Activated CD4-positive, alpha-beta T cell treated with anti-CD3 and anti-CD28 coated beads, Interleukin-2, Interleukin-4, amounts not matched to agents 100 ng/mL and 50 ng/mL, durations not matched to agents 16 hours and 8 hours (primary cell): Measurements from ENCODE around the gene YJEFN3.

Experiments
- DNase-seq: peaks from one replicate; pipeline ENCODE4 v3.0.0-alpha.2; 2020; ENCODE audit warnings: low spot score

The YJEFN3 gene

DNA sequence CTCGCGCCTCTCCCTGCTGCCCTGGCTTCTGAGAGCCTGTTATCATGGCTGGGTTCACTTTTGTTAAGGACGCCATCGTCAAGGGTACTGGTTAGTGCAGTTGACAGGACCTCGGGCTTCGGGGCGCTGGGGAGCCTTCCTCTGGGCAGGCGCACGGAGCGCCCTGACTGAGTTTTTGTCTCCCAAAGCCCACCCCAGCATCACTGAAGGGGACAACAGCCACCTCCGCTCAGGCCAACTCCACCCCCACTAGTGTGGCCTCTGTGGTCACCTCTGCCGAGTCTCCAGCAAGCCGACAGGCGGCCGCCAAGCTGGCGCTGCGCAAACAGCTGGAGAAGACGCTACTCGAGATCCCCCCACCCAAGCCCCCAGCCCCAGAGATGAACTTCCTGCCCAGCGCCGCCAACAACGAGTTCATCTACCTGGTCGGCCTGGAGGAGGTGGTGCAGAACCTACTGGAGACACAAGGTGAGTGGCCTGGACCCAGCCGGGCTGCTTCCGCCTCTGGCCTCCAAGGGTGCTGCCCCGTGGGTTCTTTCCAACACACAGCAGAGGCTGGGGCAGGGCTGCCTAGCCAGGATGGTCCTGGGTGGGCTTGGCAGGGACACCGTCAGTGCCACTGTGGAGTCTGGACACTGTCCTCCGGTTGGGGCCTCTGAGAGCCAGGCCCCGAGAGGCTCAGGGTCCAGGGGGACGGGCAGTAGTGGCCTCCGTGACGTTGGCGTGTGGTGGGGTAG lies 30.3 kb upstream of the YJEFN3 start:
- DNase-seq = no peak

DNA sequence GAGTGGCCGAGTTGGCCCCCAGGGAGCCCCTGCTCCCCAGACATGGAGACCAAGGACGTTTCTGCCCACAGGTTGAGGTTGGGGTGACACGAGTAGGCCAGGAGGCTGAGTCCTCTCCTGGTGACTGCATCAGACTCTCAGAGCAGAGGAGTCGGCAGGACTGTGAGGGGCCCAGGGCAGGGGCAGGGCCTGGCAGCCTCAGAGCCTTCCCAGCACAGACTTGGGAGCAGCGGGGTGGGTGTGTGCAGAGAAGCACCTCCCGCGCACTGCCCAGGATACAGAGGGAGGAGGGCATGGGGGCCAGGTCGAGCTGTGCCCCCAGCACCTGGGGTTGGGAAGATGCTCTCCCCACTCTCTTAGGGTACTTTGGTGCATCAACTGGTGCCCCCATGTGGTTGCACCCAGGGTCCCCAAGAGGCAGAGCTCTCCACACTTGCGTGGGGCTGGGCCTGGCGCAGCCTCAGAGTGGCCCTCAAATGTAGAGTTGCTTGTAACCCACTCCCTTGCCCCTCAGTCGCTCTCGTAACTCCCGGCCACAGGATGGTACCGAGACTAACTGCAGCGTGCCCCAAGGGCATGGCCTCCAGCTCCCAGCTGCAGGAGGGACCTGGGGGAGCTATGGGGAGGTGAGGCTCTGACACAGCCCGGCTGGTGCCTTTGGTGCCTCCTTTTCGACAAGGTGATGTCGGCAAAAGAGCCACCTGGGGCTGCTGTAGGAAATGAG lies 29.3 kb upstream of the YJEFN3 start:
- no peak for DNase-seq

DNA sequence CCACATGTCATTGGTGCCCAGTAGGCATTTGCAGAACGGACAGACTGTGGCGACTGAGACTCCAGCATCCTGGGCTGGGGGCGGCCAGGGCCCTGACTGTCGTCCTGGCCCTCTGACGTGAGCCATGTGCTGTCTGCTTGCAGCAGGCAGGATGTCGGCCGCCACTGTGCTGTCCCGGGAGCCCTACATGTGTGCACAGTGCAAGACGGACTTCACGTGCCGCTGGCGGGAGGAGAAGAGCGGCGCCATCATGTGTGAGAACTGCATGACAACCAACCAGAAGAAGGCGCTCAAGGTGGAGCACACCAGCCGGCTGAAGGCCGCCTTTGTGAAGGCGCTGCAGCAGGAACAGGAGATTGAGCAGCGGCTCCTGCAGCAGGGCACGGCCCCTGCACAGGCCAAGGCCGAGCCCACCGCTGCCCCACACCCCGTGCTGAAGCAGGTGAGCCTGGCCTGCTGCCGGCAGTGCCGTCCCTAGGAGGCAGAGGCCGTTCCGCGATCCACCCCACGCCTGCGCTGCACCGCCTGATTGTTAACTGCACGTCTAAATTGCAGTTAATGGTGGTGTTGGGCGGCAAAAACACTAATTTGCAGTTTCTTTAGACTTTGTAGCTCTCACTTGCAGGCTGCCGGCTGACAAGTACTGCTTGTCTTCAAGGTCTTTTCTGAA lies 27.6 kb upstream of the YJEFN3 start:
- DNase-seq = no peak

DNA sequence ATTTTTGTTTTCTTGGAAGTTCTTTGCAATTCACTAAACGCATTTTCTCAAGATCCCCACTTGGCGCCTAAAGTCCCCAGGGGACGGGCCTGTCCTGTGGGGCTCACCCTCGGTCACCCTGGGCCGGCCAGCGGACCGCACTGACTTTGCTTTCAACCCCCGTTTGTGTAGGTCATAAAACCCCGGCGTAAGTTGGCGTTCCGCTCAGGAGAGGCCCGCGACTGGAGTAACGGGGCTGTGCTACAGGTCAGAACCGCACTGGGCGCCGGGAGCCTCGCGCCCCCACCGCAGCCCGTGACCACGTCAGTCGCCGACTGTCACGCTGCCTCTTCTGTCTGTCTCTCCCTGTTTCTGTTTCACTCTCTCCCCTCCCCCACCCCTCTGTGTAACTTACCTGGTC lies 26.9 kb upstream of the YJEFN3 start:
- DNase-seq = no peak

DNA sequence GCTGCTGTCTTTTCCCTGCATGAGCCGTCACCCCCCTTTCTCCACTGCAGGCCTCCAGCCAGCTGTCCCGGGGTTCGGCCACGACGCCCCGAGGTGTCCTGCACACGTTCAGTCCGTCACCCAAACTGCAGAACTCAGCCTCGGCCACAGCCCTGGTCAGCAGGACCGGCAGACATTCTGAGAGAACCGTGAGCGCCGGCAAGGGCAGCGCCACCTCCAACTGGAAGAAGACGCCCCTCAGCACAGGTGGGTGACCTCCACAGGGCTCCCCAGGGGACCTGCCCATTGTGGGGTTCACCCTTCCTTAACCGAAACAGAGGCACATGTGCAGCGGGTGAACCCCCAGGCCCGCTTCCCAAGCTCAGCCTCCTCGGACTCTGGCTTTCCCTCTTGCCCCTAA lies 26.4 kb upstream of the YJEFN3 start:
- no peak for DNase-seq

DNA sequence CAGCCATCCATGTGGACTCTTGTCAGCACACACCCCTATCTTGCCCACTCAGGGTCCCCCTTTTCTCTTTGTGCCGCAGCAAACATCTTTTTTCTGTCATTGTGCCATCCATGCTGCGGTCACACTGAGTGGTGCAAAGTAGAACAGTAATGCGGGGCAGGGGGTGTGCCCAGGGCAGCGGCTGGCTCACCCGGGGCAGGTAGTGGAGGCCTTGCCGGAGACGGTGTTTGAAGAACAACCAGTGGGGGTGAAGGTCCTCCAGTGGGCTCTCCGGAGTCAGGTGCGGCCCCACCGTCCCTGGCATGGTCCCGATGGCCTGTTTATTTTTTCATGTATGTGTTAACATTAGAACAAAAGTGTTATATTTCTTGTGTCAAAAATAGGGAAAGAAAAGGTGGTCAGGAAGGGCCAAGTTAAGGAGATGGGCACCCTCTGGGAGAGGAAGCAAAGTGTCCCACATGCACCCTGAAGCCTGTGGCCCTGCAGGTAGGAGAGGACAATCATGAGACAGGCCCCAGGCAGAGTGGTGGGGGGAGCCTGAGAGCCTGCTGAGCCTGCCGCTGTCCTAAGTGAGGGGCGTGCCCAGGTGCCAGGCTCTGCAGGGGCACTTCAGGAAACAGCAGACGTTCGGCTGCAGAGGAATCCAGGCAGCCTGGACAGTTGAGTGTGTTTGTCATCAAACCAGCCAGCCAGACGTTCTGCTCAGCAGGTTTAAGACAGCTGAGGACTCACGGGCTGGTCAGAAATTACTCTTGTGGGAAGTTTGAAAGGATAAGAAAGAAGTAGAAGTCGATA lies 25.7 kb upstream of the YJEFN3 start:
- DNase-seq = no peak

DNA sequence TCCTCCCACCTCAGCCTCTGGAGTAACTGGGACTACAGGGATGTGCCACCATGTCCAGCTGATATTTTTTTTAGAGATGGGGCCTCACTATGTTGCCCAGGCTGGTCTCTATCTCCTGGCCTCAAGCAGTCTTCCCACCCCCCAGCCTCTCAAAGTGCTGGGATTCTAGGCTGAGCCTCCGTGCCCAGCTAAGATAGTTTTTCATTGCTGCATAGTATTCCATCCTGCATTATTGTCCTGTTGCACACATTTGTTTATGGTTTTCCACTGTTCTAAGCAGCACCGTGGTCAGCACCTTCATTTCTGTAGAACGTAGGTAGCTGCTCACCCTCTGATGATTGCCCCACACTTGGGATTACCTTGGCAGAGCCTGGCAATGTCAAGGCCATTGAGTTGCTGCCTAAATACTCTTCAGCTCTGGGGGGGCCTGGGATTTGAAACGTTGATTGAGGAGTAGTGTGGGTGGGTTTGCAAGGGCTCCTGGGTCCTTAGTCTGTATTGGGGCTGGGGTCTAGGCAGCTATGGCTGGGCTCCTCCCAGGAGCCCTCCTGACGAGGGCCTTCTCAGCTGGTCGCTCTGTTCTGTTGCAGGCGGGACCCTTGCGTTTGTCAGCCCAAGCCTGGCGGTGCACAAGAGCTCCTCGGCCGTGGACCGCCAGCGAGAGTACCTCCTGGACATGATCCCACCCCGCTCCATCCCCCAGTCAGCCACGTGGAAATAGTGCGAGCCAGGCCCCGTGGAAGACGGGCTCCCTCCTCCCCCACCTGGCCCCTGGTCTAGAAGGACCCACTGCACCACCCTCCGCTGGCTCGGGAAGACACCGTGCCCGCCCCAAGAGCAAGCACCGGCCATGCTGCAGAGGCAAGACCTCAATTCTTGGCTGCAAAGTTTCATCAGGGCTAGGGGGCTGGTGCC lies 23.7 kb upstream of the YJEFN3 start:
- DNase-seq = no peak

DNA sequence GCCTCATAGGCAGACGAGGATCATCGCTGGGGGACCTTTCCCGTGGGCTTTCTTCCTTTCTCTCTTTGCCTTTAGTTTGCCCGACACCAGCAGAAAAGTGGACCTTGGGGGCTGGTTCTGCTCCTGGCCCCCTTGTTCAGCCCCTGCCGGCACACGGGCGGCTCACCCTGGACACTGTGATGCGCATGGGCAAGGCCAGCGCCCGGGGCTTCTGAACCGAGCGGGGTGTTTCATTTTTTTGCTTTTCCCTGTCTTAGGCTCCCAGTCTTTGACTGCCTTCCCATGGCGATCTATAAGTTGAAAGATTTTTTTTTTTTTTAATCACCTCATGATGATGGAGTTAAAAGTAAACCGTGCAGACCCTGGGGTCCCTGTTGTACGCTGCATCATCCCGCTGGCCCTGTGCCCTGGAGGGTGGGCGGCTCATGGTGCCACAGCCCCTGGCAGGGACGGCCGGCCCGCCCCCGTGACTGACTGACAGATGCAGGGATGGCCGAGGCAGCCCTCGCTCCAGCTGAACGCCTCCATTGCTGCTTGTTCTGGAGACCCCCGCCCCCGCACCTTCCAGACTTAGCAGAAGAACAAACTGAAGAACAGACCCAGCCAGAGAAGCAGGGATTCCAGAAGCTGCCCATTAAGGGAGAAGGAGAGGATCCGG lies 22.9 kb upstream of the YJEFN3 start:
- no peak for DNase-seq

DNA sequence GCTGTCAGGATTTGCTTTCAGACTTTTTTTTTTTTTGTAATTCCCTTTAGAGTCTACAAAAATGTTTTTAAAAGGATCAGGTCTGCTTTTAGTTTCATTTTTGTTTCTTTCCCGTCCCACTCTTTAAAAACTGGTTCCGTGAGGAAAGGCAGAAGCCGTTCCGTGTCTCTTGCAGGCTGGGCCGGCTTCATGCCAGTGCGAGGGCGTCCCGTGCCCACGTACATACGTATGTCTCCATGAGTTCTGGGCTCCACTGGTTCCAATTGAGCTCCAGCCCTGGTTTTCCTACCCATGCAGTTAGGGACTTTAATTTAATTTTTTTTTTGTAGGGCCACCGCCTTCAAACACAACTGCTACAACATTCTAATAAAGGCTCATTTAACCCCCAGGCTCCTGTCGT lies 22.1 kb upstream of the YJEFN3 start:
- no peak for DNase-seq

DNA sequence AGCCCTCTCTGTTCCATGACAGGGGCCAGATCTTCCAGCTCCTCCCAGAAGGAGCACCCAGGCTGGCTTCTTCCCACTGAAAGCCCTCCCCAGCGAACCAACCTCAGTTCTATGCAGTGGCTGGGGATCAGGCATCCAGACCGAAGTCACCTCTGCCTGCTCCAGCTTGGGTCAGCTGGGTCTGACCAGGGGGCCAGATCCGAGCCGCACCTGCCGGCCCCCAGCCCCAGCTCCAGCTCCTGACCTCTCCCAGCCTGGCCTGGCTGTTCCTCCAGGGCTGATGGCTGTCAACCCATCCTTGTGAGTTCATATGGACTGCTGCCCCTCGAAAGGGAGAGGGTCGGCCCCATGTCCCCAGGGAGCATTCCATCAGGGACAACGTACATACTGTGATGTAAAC lies 21.4 kb upstream of the YJEFN3 start:
- no peak for DNase-seq

DNA sequence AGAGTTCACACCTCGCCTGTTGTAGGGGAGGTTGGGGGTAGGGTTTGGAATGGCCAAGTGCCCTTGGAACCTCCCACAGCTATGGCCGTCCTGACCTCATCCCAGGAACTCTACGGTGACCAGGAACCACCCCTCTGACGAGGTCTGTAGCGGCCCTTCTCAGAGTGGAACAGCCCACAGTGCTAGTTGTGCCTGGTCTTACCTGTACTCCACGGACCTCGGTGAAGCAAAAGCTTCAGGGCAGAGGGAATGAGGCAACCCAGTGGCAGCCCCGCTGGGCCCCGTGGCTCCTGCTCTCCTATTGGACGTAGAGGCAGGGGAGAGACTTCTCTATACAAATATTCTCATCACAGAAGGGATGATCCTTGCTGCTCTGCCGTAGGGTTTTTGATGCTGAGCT lies 20.5 kb upstream of the YJEFN3 start:
- DNase-seq = no peak

DNA sequence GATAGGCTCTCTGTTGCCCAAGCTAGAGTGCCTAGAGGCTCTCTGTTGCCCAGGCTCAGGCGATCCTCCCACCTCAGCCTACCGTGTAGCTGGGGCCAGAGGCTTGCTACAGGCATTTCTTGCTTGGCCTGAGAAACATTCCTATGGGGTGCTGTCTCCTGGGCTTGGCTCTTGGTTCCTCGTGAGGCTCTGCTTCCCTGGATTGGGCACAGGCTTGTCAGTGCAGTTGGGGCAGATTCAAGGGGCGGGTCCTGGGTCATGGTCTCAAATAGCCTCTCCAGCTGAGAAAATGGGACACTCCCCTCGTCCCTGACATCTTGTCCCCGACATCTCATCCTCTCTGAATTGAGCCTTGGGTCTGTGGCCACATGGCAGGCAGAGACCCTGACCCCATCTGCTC lies 18.3 kb upstream of the YJEFN3 start:
- DNase-seq = no peak

DNA sequence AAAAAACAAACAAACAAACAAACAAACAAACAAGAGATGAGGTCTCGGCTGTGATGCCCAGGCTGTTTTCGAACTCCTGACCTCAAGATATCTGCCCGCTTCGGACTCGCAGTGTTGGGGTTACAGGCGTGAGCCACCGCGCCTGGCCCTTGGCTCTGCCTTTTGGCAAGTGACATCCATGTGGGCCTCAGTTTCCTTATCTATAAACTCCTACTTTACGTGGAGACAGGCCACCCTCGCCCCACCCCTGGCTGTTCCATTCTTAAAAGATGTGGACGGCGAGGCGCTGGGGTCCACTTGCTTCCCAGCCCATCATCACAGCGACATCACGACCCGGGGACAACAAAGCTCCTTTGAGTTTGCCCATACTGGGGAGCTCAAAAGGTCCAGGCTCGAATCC lies 15.0 kb upstream of the YJEFN3 start:
- DNase-seq = no peak

DNA sequence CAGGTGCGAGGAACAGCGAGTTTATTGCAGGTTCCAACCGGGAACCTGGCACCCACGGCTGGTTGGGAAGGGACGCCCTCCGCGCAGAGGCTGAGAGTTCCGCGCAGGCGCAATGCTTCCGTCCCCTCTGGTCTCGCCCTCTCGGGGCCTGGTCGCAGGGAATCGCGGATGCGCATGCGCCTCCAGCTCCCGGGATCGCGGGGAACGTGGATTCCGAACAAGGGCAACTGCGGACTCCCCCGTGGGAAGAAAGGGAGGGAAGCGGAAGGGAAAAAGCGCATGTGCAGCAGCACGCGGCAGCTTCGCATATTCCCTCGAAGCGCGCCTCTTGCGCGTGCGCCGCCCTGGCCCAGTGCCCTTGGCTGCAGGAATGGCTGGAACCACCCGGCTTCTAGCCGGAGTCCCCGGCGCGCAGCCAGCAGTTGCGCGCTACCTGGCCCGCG lies 14.5 kb upstream of the YJEFN3 start:
- DNase-seq = no peak

DNA sequence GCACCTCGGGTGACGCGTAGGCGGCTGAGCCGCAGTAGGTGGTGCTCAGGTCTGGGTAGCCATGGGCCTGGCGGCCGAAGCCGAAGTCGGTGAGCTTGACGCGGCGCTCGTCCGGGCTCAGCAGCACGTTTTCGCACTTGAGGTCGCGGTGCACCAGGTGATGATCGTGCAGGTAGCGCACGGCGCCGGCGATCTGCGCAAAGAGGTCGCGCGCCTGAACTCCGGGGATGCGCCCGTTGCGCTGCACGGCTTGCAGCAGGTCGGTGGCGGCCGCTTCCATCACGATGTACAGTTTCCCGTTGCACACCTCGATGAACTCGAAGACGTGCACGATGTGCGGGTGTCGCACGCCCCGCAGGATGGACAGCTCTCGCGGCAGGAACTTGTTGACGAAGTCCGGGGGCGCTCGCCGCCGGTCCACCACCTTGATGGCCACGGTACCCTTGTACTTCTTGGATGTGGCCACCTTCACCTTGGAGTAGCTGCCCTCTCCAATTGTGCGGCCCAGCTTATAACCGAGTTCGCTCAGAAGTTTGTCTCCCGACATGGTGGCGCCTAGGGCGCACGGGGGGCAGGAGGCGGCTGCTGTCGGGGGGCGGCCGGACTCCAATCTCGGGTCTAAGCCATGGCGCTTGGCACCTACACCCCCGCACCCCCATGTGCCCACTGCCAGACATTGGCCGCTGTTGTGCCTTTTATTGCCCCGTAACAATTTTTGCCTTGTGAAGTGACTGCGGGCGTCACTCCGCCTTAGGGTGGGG lies 13.7 kb upstream of the YJEFN3 start, which contains the start of gene TSSK6:
Gene TSSK6 (minus strand): TSS at position 668 of the 761 bp plus-strand sequence. CDS start 121 bp downstream, at position 547.
- no peak for DNase-seq

DNA sequence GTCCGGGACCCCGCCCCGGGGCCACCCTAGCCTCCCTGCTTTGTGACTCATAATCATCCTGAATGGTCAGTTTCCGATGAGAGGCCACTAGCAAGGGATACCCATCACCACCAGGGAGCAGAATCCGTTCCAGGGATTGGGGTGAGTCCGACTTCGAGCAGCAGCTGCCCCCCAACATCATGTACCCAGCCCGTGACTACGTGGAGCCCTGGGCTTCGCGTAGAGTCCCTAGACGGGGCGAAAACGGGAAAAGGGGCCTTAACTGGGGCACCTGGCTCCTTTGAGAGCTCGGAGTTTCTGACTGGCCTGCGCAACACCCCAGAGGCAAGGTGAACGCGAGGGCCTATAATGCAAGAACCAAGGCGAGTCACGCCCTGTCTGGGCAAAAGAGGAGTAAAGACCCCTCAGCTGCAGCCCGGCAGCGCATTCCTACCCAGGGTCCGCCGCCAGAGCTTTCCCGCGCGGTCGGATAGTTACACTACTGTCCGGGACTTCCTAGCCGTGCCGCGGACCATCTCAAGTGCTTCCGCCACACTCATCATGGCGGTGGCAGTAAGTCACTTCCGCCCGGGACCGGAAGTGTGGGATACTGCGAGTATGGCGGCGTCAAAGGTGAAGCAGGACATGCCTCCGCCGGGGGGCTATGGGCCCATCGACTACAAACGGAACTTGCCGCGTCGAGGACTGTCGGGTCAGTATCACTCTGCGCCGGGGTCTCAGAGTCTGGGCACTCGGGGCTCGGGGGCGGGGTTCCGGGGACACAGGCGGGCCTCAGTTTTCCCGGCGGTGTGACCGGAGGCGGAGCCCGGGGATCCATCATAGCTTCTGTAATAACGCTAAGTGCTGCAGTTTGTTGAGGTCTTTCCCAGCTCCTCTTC lies 12.8 kb upstream of the YJEFN3 start, which contains the start of gene NDUFA13:
Gene NDUFA13 (plus strand): TSS at position 584 of the 878 bp plus-strand sequence. CDS start 14 bp downstream, at position 598.
- DNase-seq = peak; percentile 95

DNA sequence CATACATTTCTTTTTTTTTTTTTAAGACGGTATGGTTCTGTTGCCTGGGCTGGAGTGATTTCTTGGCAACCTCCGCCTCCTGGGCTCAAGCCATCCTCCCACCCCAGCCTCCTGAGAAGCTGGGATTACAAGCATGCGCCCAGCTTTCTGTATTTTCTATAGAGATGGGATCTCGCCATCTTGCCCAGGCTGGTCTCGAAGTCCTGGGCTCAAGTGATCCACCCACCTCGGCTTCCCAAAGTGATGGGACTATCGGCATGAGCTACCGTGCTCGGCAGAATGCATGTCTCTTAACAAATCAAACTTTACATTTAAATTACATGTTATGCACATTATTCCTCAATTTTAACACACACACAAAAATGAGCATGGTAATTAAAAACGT lies 11.5 kb upstream of the YJEFN3 start:
- DNase-seq = no peak

DNA sequence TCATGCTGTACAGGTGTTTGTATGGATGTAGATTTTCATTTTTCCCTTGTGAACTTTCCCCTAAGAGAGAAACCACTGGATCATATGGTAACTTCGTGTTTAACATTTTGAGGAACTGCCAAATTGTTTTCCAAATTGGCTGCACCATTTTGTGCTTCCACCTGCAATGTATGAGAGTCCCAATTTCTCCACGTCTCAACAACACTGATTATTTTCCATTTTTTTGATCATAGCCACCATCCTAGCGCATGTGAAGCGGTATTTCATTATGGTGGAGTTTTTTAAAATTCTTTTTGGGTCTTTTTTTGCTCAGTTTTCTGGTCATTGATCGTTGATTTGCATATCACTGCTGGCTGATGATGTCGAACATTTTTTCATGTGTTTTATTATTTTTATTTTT lies 7.7 kb upstream of the YJEFN3 start:
- DNase-seq = no peak

DNA sequence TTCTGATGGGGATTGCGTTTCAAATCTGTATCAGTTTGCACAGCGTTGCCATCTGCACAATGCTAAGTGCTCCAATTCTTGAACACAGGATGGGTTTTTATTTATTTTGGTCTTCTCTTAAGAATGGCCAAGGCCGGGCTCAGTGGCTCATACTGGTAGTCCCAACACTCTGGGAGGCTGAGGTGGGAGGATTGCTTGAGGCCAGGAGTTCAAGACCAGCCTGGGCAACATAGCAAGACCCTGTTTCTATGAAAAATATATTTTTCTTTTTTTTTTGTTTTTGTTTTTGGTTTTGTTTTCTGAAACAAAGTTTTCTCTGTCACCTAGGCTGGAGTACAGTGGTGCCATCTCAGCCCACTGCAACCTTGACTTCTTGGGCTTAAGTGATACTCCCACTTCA lies 5.5 kb upstream of the YJEFN3 start:
- no peak for DNase-seq
